ENCODE data around the gene TEX30. TPM values are rescaled to one million over a fixed set of nuclear protein-coding genes. Genes with fewer than 3 reads are reported as not detected.

TEX30 gene
- total RNA-seq, 1 donor from 2014 or later = 10.1 TPM

DNA sequence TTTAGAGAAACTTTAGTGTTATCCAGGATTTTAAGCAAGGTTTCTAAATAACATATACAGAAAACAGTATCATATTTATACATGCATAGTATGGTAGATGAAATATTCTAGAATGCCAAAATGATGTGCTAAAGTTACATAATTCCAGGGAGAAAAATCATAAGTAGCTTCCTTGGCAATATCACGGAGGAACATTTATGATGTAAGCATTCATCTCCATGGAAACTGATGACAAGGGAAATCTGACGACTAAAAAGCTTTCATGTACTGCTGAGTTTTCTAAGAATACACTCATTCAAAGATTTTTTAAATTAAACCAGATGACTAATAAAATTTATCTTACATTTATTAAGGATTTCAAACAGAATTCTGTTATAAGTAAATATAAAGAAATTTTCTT lies 4.7 kb downstream of the TEX30 start:
- Histone ChIP-seq H3K4me1 (peaks cover 11% of the 10 kb centered on the region), H3K4me3 (no peak overlapping the region), H3K27ac (no peak overlapping the region), H3K9me3 (no peaks in the 10 kb centered on the region), H3K27me3 (no peaks in the 10 kb centered on the region), H3K36me3 (peaks cover 0 to 6% of the 10 kb centered on the region in 2 donors)
- TF ChIP-seq POLR2A (IDR thresholded peaks at IDR 0.05) (no peak), POLR2AphosphoS5 (IDR thresholded peaks at IDR 0.05; ENCODE audit: insufficient read depth in 1 of 2, low read depth in 1 of 2) (no peak)
- TF ChIP-seq, protein P1, sequence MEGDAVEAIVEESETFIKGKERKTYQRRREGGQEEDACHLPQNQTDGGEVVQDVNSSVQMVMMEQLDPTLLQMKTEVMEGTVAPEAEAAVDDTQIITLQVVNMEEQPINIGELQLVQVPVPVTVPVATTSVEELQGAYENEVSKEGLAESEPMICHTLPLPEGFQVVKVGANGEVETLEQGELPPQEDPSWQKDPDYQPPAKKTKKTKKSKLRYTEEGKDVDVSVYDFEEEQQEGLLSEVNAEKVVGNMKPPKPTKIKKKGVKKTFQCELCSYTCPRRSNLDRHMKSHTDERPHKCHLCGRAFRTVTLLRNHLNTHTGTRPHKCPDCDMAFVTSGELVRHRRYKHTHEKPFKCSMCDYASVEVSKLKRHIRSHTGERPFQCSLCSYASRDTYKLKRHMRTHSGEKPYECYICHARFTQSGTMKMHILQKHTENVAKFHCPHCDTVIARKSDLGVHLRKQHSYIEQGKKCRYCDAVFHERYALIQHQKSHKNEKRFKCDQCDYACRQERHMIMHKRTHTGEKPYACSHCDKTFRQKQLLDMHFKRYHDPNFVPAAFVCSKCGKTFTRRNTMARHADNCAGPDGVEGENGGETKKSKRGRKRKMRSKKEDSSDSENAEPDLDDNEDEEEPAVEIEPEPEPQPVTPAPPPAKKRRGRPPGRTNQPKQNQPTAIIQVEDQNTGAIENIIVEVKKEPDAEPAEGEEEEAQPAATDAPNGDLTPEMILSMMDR (IDR thresholded peaks at IDR 0.05) = no peak
- intact Hi-C loops (cut with DNase I) = no loop called here
- DNase-seq (ENCODE audit: extremely low spot score in 2 of 2) = no peak

DNA sequence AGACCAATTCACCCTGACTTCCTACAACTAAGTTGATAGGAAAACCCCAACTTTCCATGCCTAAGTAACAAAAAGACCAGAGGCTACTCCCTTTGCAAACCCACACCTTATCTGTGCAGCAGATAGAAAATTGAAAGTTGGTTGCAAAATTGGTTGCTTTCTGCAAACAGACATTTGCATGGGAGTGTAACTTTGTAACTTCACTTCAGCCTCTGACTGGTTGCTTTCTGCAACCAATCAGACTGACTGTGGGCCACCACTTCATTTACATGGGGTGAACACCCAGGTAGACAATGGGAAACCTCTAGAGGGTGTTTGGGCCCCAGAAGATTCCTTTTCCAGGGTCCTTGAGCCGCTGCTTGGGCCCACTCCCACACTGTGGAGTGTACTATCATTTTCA lies 9.8 kb downstream of the TEX30 start:
- H3K4me1 ChIP-seq = no peaks in the 10 kb centered on the region
- no peak for DNase-seq (ENCODE audit: extremely low spot score in 2 of 2)
- H3K36me3 ChIP-seq = peaks cover 0 to 6% of the 10 kb centered on the region in 2 donors
- no peaks in the 10 kb centered on the region for H3K27me3 ChIP-seq
- no peak overlapping the region for H3K4me3 ChIP-seq
- TF ChIP-seq POLR2A (IDR thresholded peaks at IDR 0.05) (no peak), POLR2AphosphoS5 (IDR thresholded peaks at IDR 0.05; ENCODE audit: insufficient read depth in 1 of 2, low read depth in 1 of 2) (no peak)
- TF ChIP-seq, protein P1 (IDR thresholded peaks at IDR 0.05) = no peak
- intact Hi-C loops (cut with DNase I) = no loop called here
- no peaks in the 10 kb centered on the region for H3K9me3 ChIP-seq
- no peak overlapping the region for H3K27ac ChIP-seq

DNA sequence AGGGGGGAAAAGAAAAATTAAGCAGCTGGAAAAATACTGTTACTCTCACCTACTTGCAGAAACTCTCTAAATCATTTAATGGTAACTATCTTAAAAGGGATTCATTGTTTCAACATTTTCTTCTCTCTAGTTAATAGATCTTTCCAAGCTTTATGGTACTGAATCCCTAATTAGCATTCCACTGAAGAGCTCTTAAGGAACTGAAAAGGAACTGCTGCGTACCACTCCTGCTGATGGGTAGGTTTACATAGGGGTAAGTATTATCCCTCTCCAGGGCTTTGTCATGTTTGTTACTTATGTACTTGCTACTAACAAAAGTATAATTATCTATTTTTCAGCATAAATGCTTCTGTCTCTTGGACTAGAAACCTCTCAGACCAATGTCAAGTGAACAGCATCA lies 12.5 kb downstream of the TEX30 start:
- intact Hi-C loops (cut with DNase I) = no loop called here
- DNase-seq (ENCODE audit: extremely low spot score in 2 of 2) = no peak
- no peaks in the 10 kb centered on the region for H3K9me3 ChIP-seq
- peaks cover 0 to 2% of the 10 kb centered on the region in 2 donors for H3K36me3 ChIP-seq
- TF ChIP-seq POLR2AphosphoS5 (IDR thresholded peaks at IDR 0.05; ENCODE audit: insufficient read depth in 1 of 2, low read depth in 1 of 2) (no peak), POLR2A (IDR thresholded peaks at IDR 0.05) (no peak)
- TF ChIP-seq, protein P1 (IDR thresholded peaks at IDR 0.05) = no peak
- no peaks in the 10 kb centered on the region for H3K4me1 ChIP-seq
- H3K4me3 ChIP-seq = no peak overlapping the region
- H3K27me3 ChIP-seq = no peaks in the 10 kb centered on the region
- no peak overlapping the region for H3K27ac ChIP-seq

GRCh38 chr13:102758842-102759241 lies 14.7 kb downstream of the TEX30 start:
- H3K4me3 ChIP-seq = no peak overlapping the region
- no peaks in the 10 kb centered on the region for H3K27me3 ChIP-seq
- no peak for DNase-seq (ENCODE audit: extremely low spot score in 2 of 2)
- no peaks in the 10 kb centered on the region for H3K9me3 ChIP-seq
- no peaks in the 10 kb centered on the region for H3K36me3 ChIP-seq
- intact Hi-C loops (cut with DNase I) = no loop called here
- no peaks in the 10 kb centered on the region for H3K4me1 ChIP-seq
- TF ChIP-seq POLR2A (IDR thresholded peaks at IDR 0.05) (no peak), POLR2AphosphoS5 (IDR thresholded peaks at IDR 0.05; ENCODE audit: insufficient read depth in 1 of 2, low read depth in 1 of 2) (no peak)
- TF ChIP-seq, protein P1 (IDR thresholded peaks at IDR 0.05) = no peak
- H3K27ac ChIP-seq = no peak overlapping the region

DNA sequence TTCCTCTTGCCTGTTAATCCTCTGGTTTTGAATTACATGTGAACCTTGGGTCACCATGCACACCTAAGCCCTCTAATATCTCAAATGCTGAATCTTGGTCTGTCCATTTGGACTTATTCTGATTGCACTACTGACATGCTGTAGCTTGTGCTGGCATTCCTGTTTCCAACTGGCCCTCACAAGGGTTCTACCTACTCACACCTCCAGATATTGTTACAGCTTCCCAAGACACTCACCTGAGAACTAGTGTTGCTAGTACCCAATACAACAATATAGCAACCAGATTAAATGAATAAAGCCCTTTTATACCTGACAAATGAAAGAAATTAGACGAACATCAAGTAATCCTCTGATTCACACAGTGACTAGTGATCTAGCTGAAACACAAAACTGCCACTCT lies 16.6 kb downstream of the TEX30 start:
- Histone ChIP-seq H3K4me3 (no peak overlapping the region), H3K27me3 (no peaks in the 10 kb centered on the region), H3K9me3 (no peaks in the 10 kb centered on the region), H3K27ac (no peak overlapping the region), H3K4me1 (no peaks in the 10 kb centered on the region), H3K36me3 (no peaks in the 10 kb centered on the region)
- intact Hi-C loops (cut with DNase I) = no loop called here
- TF ChIP-seq POLR2AphosphoS5 (IDR thresholded peaks at IDR 0.05; ENCODE audit: insufficient read depth in 1 of 2, low read depth in 1 of 2) = no peak
- TF ChIP-seq POLR2A (IDR thresholded peaks at IDR 0.05) = no peak
- TF ChIP-seq, protein P1 (IDR thresholded peaks at IDR 0.05) = no peak
- DNase-seq (ENCODE audit: extremely low spot score in 2 of 2) = no peak

All from vagina (tissue), 2 donors.